DND-41 (cell line): ENCODE data around the gene RALGPS1.

Experiments used
- ATAC-seq: fragments of 200-7000 bp; cut with Tn5 transposase; 3 replicates; pipeline ENCODE4 v1.9.1; 2021; ENCODE audit warnings: low read depth; ENCODE audit not compliant: insufficient read depth
- DNase-seq: peaks from one replicate; pipeline ENCODE4 v3.0.0-alpha.2; 2020
- H2AFZ ChIP-seq: 2 replicates; pipeline ENCODE4 v1.6.0; 2012; ENCODE audit warnings: low read depth, low read length
- H3K27ac ChIP-seq: 2 replicates; pipeline ENCODE4 v1.5.1; 2012; ENCODE audit warnings: low read length, inconsistent platforms
- H3K27me3 ChIP-seq: fragments of 200-600 bp; sonication (generic); 2 replicates; pipeline ENCODE4 v1.6.0; 2012; ENCODE audit warnings: low read length, mild to moderate bottlenecking, inconsistent platforms; ENCODE audit not compliant: insufficient read depth, poor library complexity
- H3K36me3 ChIP-seq: 2 replicates; pipeline ENCODE4 v1.5.1; 2012; ENCODE audit warnings: low read length, inconsistent platforms; ENCODE audit not compliant: insufficient read depth
- H3K4me1 ChIP-seq: 2 replicates; pipeline ENCODE4 v1.5.1; 2012; ENCODE audit warnings: mild to moderate bottlenecking, low read length; ENCODE audit not compliant: insufficient read depth
- H3K4me2 ChIP-seq: 2 replicates; pipeline ENCODE4 v1.6.0; 2012; ENCODE audit warnings: mild to moderate bottlenecking, moderate library complexity, low read length, inconsistent platforms; ENCODE audit not compliant: insufficient read depth
- H3K4me3 ChIP-seq, 2 experiments: fragments of 200-600 bp in 1 of 2; shearing (Covaris generic) in 1 of 2; 2 replicates each; pipeline ENCODE4 v1.5.1; 2012 to 2016; ENCODE audit warnings: inconsistent platforms in 2 of 2, low read length in 2 of 2, mild to moderate bottlenecking in 2 of 2, low read depth in 1 of 2, moderate library complexity in 1 of 2
- H3K79me2 ChIP-seq: 2 replicates; pipeline ENCODE4 v1.6.0; 2012; ENCODE audit warnings: low read length, inconsistent platforms; ENCODE audit not compliant: insufficient read depth
- H3K9ac ChIP-seq: 2 replicates; pipeline ENCODE4 v1.6.0; 2012; ENCODE audit warnings: low read depth, mild to moderate bottlenecking, inconsistent platforms, low read length, moderate library complexity
- H3K9me3 ChIP-seq: 2 replicates; pipeline ENCODE4 v1.5.1; 2012; ENCODE audit warnings: low read length, moderate library complexity, mild to moderate bottlenecking, inconsistent platforms; ENCODE audit not compliant: insufficient read depth, severe bottlenecking
- H4K20me1 ChIP-seq: 2 replicates; pipeline ENCODE4 v1.6.0; 2012; ENCODE audit warnings: low read length; ENCODE audit not compliant: insufficient read depth
- EZH2 ChIP-seq: IDR thresholded peaks from 3 replicates; pipeline ENCODE4 v1.6.1; 2012; ENCODE audit warnings: borderline replicate concordance, low read depth, mild to moderate bottlenecking, moderate library complexity, low read length, inconsistent platforms; ENCODE audit not compliant: severe bottlenecking
- TF ChIP-seq, protein P1 (sequence below): IDR thresholded peaks from 2 replicates; pipeline ENCODE4 v1.5.1; 2012; ENCODE audit warnings: borderline replicate concordance, low read length, moderate library complexity, mild to moderate bottlenecking; ENCODE audit not compliant: poor library complexity, severe bottlenecking; ENCODE audit errors: extremely low read depth

Gene RALGPS1

GRCh38 chr9:127179633-127180441 is 265.3 kb downstream of the RALGPS1 start:
- H3K27ac ChIP-seq: no peak overlapping the region
- H3K9me3 ChIP-seq: no peaks in the 10 kb centered on the region
- no peak overlapping the region for H2AFZ ChIP-seq
- ATAC-seq (no peak), DNase-seq (no peak)
- no peak overlapping the region for H3K4me3 ChIP-seq
- no peak overlapping the region for H3K4me2 ChIP-seq
- H3K9ac ChIP-seq: no peak overlapping the region
- H3K36me3 ChIP-seq: no peaks in the 10 kb centered on the region
- no peaks in the 10 kb centered on the region for H3K79me2 ChIP-seq
- peaks cover 14% of the 10 kb centered on the region for H4K20me1 ChIP-seq
- peaks cover 13% of the 10 kb centered on the region for H3K27me3 ChIP-seq
- no peak for TF ChIP-seq EZH2
- TF ChIP-seq, protein P1, sequence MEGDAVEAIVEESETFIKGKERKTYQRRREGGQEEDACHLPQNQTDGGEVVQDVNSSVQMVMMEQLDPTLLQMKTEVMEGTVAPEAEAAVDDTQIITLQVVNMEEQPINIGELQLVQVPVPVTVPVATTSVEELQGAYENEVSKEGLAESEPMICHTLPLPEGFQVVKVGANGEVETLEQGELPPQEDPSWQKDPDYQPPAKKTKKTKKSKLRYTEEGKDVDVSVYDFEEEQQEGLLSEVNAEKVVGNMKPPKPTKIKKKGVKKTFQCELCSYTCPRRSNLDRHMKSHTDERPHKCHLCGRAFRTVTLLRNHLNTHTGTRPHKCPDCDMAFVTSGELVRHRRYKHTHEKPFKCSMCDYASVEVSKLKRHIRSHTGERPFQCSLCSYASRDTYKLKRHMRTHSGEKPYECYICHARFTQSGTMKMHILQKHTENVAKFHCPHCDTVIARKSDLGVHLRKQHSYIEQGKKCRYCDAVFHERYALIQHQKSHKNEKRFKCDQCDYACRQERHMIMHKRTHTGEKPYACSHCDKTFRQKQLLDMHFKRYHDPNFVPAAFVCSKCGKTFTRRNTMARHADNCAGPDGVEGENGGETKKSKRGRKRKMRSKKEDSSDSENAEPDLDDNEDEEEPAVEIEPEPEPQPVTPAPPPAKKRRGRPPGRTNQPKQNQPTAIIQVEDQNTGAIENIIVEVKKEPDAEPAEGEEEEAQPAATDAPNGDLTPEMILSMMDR: no peak
- H3K4me1 ChIP-seq: no peaks in the 10 kb centered on the region

GRCh38 chr9:127180457-127181314 is 266.1 kb downstream of the RALGPS1 start:
- Histone ChIP-seq H3K4me2 (no peak overlapping the region), H3K9me3 (no peaks in the 10 kb centered on the region), H3K36me3 (no peaks in the 10 kb centered on the region), H2AFZ (no peak overlapping the region), H3K79me2 (no peaks in the 10 kb centered on the region), H3K4me1 (no peaks in the 10 kb centered on the region), H4K20me1 (peaks cover 14% of the 10 kb centered on the region), H3K27ac (no peak overlapping the region), H3K9ac (no peak overlapping the region), H3K27me3 (peaks cover 13% of the 10 kb centered on the region), H3K4me3 (no peak overlapping the region)
- TF ChIP-seq, protein P1: no peak
- TF ChIP-seq EZH2: no peak
- ATAC-seq: no peak
- no peak for DNase-seq

DNA sequence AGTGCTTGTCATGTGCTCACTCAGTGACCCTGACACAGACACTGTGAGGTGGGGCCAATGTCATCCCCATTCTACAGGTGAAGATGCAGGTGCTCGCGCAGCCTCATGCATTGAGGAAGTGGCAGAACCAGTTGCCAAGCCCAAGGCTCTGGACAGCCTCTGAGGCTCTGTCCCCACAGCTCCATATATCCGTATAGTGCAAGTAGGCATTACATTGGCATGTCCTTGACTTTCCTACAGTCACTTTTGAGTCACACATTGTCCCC is 266.7 kb downstream of the RALGPS1 start:
- ATAC-seq (no peak), DNase-seq (no peak)
- H3K9me3 ChIP-seq: no peaks in the 10 kb centered on the region
- H3K79me2 ChIP-seq: no peaks in the 10 kb centered on the region
- H3K27me3 ChIP-seq: peaks cover 13% of the 10 kb centered on the region
- no peak overlapping the region for H3K27ac ChIP-seq
- no peak overlapping the region for H3K4me2 ChIP-seq
- no peaks in the 10 kb centered on the region for H3K4me1 ChIP-seq
- no peak overlapping the region for H3K9ac ChIP-seq
- no peaks in the 10 kb centered on the region for H3K36me3 ChIP-seq
- TF ChIP-seq, protein P1: no peak
- TF ChIP-seq EZH2: no peak
- peaks cover 14% of the 10 kb centered on the region for H4K20me1 ChIP-seq
- H3K4me3 ChIP-seq: no peak overlapping the region
- H2AFZ ChIP-seq: no peak overlapping the region
